GM19438 (cell line): ENCODE data around the gene SMYD3.
"Not testable (repeated sequence)": the region's sequence is repeated elsewhere in the genome, so short reads cannot be mapped to it uniquely, and the experiment has no call there.

ENCODE experiments used
- ATAC-seq: cut with Tn5 transposase; IDR thresholded peaks from one replicate; pipeline ENCODE4 v1.9.1; 2021; ENCODE audit warnings: low read depth; ENCODE audit not compliant: unreplicated experiment

SMYD3 gene

DNA sequence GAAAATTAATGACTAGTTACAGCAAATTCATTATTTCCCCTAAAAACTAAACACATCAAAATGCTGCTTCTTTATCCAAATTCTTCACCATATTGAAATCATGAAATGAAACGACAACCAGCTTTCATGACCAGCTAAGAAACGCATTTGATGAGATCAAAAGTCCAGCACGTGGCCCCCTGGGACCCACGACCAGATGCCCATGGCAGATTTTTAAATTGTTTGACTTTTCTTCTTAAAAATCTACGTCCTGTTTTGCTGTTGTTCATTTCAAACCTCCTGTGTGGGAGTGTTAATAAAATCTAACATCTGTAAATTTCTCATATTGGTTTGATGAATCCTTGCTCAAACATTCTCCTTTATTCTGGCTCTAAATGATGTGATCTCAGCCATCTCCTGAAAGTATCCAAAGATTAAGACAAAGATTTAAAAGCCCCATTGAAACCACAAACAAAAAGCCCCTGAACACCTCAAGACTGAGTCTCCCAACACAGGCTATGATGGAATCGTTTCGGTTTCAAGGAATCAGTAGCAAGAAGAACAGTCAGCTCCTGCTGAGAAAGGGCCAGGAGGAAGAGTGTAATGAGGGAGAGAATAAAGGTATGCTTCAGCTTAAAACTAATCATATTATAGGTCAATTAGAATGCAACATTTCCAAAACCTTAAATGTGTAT is 523.6 kb downstream of the SMYD3 start:
- ATAC-seq: no peak

DNA sequence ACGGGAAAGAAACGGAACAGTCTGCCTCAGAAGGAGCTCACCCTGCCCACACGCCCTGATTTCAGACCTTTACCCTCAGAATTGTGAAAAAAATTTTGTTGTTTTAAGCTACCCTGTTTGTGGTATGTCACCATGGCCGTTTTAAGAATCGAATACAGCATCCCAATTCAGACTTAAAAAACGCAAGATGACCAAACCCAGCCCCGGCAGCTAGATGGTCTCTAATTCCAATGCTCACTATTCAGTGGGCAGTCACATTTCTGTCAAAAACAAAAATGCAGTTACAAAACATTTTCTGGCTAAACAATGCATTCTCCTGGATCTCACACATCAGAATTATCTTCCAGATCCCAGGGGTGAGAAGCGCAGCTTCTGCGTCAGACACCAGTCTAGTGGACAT is 527.5 kb downstream of the SMYD3 start:
- no peak for ATAC-seq

DNA sequence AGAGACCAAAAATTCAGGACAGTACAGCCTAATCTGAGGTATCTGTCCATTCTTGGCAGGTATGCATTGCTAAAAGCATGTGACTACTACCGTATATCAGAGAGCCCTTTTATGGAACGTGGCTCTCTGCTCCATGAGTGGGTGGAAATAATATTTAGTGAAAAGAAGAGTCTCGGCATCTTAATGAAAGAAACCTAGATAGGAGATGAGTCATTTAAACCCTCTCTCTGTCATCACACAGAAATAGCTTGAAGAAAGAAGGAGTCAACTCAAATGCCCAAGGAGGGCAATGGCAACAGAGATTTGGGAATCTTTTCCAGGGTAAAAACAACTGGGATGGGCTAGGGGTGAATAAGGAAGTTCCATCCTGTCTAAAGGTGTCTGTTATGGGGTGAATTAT is 528.2 kb downstream of the SMYD3 start:
- no peak for ATAC-seq

DNA sequence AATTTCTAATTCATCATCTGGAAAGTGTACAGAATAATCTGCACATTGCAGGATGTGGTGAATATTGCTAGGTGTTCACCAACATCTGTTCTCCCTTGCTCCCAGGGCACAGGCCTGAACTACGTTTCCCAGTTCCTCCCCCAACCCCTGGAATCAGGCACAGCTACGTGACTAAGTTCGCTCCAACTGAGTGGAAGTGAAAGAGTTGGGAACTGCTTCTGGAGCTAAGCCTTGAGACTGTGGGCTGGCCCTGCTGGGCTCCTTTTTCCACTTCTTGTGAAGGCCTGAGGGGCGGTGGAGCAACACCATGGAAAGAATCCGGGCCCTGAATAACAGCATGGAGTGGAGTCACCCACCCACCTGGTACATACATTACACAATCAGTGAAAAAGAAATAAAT is 534.6 kb downstream of the SMYD3 start:
- ATAC-seq: no peak

DNA sequence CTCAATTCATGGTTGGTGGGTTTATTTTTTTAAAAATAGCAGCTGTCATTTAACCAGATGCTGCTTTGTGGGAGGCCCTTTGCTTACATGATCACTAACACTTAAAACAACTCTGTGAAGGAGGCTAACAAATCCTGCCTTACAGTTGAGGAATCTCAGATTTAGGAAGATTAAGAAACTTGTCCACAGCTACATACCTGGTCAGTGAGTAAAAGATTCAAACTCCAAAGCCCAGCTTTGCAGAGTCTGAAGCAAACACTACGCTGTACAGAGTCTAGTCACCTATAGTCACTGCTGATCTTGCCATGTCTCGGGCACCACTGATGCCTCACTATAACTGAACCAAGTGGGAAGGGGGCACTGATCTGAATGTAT is 535.4 kb downstream of the SMYD3 start:
- ATAC-seq: no peak

DNA sequence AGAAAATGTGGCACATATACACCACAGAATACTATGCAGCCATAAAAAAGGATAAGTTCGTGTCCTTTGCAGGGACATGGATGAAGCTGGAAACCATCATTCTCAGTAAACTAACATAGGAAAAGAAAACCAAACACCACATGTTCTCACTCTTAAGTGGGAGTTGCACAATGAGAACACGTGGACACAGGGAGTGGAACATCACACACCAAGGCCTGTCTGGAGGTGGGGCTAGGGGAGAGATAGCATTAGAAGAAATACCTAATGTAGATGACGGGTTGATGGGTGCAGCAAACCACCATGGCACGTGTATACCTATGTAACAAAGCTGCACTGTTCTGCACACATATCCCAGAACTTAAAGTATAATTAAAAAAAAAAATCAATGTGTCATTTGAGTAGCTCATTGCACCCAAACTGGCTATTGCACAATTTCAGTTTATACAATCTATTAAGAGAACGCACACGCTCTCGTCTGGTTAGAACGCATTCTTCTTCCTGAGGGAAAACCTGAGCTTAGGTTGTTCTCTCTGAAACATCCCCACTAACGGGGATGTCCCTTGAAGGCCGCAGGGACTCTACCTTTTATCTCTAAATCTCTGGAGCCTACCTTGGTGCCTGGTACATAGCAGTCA is 535.9 kb downstream of the SMYD3 start:
- ATAC-seq: not testable (repeated sequence)

DNA sequence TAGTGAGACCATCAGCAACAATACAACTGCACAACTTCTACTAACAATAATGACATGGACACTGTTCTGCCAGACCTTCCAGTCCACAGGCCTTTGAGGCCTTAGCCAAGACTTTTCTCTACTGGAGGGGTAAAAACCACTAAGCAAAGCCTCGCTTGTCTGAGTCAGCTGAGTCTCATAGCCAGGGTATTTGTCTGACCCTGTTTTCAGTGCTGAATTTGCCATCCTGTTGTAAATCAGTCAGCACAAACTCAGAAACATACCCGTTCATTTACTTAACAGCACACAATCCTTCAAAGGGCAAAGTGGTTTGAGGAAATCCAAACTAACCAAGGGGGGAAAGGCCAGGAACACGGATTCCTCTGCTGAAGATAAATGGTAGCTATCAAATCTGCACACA is 537.8 kb downstream of the SMYD3 start:
- no peak for ATAC-seq

DNA sequence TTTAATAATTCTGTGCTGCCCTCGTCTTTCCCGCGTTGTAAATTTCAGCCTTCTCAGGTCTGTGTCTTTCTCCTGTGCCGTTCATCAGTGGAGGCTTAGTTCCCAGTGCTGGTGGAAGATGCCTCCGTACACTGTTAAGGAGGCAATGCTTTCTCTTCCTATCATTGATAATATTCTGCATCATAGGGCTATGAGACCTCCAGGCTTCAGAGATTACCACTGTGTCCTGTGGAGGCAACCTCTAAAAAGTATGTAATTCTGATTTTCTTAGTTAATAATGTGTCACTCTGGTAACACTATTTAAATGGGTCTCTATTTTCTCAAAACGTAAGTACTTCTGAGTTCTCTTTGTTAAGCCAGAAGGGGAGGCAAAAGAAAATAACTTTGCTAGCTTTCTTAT is 538.3 kb downstream of the SMYD3 start:
- no peak for ATAC-seq

DNA sequence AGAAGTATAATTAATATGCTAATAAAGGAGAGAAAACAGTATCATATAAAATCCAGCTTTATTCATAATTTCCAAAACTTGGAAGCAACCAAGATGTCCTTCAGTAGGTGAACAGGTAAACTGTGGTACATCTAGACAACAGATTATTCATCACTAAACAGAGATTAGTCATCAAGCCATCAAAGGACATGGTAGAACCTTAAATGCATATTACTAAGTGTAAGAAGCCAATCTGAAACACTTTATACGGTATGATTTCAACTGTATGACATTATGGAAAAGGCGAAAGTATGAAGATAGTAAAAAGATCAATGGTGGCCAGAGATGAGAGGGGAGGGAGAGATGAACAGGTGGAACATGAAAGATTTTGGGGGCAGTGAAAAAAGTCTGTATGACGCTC is 541.7 kb downstream of the SMYD3 start:
- no peak for ATAC-seq

DNA sequence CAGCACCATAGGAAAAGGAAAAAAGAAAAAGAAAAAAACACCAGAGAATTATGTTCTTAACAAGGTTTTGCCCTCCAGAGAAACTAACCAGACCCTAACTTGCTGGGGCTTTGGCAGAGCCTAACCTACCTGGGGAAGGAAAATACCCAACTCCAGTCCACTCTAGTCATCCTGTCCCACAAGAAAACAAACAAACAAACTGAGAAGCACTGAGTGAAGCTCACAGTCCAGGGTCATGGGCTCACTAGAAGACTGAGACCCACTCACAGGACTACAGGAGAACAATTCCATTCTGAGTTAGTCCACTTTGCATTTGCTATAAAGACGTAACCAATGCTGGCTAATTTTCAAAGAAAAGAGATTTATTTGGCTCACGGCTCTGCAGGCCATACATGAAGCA is 543.4 kb downstream of the SMYD3 start:
- no peak for ATAC-seq

DNA sequence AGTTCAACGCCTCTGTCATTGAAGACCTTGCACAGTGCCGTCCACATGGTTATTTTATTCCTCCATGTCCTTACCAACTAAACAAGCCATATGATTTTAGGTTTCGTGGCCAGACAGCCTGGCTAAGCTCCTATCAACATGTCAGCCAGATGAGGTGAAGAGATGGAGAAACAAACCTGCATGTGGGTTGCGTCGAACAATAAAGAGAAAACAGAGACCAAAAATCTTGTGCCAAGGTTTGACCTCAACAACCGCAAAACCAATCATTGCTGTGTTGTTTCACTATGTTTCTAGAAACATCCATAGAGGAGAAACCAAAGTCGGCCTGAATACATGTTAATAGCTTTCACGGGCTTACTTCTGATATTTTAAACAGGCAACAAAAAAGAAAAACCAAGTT is 544.6 kb downstream of the SMYD3 start:
- no peak for ATAC-seq

DNA sequence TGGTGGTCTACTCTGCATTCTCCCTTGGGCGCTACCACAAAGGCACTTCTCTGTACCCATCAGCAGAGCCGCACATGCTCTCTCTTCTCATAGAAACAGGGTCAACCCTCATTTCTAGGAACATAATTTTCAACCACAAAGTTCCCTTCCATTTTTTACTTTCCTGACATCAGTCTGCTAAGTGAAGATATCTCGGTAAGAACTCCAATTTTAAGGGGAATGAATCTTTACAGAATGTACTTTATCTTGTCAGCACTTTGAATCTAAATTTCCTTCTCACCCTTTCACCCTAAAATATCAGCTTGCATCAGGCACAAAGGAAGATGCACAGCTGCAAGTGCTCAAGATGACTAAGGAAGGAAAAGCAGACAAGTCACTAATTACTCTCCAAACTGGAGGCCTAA is 545.9 kb downstream of the SMYD3 start:
- ATAC-seq: no peak

DNA sequence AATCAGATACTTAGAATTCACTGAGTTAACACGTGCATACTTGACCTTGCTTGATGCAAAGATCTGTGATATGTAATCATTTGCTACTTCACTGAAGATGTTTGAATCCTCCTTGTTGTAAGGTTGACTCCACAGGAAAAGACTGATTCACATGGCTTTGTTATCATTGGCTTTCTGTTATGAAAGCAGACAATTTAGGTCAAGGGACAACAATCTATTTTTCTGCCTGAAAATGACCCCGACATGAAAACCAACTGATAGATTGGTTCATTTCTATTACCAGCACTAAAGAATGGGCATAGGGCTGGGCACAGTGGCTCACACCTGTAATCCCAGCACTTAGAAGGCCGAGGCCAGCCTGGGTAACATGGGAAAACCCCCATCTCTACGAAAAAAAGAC is 546.9 kb downstream of the SMYD3 start:
- ATAC-seq: no peak

DNA sequence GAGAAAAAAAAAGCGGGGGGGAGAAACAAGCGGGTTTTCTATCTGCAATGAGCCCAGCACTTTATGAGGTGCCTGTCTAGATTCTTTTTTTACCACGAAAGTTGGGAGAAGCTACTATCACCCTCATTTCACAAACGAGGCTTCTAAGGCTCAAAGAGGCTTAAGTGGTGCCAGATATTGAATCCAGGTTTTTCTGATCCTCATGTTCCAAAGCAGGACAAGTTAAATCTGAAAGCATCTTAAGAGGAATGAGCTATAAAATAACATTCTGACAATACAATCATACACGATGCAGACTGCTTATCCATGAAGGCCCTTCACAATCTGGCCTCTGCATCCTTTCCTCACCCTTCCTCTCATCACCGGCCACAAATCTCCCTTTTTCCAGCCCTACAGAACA is 549.1 kb downstream of the SMYD3 start:
- no peak for ATAC-seq

DNA sequence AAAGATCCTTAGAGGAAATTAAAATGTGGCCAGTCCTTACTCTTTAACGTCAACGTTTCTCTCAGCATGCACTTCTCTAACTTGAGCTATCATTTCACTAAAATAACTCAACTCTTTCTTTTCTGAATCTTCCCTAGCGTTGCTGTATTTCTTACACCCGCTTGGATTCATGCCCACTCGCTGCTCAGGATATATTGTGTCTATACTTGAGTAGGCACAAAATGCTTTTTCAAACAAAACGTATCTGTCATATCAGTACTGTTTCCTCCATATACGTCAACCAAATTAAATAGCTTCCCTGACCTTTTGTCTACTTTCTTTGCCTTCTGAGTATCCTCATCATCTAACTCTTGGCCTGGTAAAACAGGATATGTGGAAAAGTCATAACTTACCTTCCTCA is 549.7 kb downstream of the SMYD3 start:
- no peak for ATAC-seq

DNA sequence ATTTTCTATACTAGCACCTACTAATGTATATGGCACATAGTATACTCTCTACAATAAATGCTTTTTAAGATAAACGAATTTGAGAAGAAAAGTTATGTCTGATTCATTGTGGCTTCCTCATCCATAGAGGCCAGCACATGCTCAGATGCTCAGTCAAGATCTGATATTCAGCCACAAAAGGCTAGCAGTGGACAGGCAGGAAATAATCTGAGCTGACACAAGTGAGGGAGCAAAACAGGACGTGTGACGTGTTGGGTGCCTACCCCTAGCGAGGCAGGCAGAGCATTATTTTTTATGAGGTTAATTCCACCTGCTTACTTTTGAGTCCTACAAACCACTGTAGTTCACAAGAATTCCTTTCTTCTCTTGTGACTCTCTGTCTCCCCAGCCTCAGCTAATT is 550.9 kb downstream of the SMYD3 start:
- ATAC-seq: no peak

DNA sequence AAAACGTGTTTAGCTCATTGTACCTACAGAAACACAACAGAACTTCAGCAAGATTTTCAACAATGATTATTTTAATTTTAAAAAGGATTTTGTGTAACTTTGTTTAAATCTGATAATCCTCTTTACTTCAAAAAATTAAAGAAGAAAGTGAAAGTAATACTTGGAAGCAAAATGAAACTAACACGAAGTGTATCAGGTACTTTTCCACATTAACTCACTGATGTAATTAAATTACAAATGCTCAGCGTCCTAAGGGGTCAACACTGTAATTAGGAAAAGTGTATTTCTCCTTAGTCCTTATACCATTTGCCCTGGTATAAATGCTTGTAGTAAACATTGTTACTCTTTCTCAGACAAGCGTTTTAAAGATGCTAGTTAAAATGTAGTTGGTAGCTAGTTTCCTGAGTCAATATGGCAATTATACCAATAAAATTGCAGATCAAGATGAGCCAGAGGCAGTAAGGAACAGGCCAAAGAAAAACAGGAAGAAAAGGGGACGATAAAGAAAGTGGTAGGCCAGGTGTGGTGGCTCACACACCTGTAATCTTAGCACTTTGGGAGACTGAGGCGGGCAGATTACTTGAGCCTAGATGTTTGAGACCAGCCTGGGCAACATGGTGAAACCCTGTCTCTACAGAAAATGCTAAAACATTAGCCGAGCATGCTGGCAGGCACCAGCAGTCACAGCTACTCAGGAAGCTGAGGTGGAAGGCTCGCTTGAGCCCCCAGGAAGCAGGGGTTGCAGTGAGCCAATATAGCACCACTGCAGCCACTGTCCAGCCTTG is 553.0 kb downstream of the SMYD3 start:
- ATAC-seq: peak; percentile 59

DNA sequence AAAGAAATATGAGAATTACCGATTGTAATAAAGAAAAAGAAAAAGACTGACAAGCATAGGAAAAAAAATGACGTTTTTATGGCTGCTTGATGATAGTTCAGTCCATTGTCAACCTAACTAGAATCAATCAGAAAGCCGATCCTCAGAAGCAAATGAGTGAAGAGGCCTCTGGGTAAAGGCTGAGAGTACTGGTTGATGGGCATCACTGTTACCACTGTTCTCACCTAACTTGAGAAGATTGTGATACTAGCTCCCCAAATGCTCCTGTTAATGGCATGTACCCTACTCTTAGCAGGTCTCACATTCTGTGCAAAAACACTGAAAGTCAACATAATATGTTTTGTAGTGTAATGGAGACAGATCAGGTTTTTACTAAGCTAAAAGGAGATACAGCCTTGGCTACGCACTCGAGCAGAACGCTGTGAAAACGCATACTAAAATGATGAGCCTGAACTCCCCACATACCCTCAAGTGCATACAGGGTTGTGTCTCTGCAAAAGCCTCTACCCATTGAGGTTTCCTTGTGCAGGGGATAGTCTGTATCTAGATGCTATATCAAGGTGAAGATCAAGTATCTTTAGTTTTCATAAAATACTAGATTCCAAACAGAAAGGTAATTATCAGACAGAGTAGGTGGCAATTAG is 554.6 kb downstream of the SMYD3 start:
- no peak for ATAC-seq

DNA sequence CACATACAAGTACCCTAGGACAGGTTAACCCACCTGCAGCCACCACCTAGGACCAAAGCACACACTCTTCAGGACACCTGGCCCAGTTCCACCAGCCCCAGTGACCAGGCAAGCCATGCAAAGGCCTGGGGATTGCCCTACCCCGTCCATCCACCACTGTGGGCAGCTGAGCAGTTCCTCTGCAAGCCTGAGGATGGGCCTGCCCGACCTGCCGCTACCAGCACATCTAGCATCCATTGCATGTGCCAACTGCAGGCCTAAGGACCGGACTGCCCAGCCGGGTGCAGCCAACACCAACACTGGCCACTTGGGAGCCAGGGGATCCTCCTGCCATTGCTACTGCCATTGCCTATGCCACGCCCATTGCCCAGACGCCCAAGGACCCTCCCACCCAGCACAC is 558.3 kb downstream of the SMYD3 start:
- no peak for ATAC-seq

DNA sequence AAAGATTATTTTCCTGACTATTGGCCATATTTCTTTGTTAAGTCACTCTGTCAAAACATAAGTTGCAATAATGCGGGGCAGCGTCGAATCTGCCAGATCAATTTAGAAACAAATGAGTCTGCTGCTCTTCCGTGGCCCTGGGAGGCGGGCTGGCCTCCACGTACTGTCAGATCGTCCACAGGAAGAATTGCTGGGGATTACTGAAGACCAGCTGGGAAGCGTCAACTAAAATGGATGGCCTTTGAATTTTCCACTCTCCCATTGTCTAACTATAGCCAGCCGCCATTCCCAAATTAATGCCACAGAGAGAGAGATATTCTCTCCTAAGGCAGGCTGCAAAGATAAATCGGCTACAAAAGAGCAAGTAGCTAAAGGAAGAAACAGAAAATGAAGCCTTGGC is 560.2 kb downstream of the SMYD3 start:
- ATAC-seq: no peak

DNA sequence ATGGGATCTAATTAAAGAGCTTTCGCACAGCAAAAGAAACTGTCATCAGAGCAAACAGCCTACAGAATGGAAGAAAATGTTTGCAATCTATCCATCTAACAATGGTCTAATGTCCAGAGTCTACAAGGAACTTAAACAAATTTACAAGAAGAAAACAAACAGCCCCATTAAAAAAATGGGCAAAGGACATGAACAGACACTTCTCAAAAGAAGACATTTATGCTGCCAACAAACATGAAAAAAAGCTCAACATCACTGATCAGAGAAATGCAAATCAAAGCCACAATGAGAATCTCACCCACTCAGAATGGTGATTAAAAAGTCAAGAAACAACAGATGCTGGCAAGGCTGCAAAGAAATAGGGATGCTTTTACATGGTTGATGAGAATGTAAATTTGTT is 561.9 kb downstream of the SMYD3 start:
- not testable (repeated sequence) for ATAC-seq
